GM13976 (cell line): ENCODE measurements around the gene JPH3.
A peak's percentile ranks its signal among the peaks of the same experiment; 100 is the strongest.

ENCODE experiments used
- DNase-seq: peaks from one replicate; pipeline ENCODE4 v3.0.0; 2012; ENCODE audit warnings: low spot score
- in situ Hi-C: fragments of 300-500 bp; cut with MboI; formaldehyde crosslinking; loops from one replicate; pipeline ENCODE4 v1.12.0; 2022; ENCODE audit warnings: low sequenced_read_pairs, mixed read lengths, inconsistent platforms; ENCODE audit not compliant: unreplicated experiment
- TF ChIP-seq, protein P1 (sequence below): IDR thresholded peaks from 2 replicates; pipeline ENCODE4 v1.5.1; 2012; ENCODE audit warnings: borderline replicate concordance, mild to moderate bottlenecking; ENCODE audit not compliant: insufficient read depth; ENCODE audit errors: extremely low read depth, missing control alignments, control extremely low read depth

Gene JPH3

DNA sequence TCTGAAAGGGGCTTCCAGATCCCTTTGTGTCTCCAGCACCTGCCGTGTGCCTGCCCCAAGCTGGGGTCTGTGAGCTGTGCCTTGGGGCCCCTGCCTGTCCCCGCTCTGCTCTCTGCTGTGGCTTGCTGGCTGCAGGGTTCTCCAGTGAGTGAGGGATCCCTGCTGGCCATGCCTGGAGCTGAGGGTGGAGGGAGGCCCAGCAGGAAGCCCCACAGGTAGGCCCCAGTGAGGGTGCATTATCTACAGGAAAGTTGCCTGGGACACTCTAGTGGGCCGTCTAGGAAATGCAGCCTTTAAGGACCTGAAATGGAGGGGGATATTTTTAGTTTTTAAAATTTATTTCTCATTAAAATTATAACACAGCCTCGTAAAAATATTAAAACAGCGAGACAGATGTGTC, 50.9 kb downstream of the JPH3 start:
- TF ChIP-seq, protein P1, sequence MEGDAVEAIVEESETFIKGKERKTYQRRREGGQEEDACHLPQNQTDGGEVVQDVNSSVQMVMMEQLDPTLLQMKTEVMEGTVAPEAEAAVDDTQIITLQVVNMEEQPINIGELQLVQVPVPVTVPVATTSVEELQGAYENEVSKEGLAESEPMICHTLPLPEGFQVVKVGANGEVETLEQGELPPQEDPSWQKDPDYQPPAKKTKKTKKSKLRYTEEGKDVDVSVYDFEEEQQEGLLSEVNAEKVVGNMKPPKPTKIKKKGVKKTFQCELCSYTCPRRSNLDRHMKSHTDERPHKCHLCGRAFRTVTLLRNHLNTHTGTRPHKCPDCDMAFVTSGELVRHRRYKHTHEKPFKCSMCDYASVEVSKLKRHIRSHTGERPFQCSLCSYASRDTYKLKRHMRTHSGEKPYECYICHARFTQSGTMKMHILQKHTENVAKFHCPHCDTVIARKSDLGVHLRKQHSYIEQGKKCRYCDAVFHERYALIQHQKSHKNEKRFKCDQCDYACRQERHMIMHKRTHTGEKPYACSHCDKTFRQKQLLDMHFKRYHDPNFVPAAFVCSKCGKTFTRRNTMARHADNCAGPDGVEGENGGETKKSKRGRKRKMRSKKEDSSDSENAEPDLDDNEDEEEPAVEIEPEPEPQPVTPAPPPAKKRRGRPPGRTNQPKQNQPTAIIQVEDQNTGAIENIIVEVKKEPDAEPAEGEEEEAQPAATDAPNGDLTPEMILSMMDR = no peak
- peak; percentile 66 for DNase-seq
- in situ Hi-C loops = no loop called here

DNA sequence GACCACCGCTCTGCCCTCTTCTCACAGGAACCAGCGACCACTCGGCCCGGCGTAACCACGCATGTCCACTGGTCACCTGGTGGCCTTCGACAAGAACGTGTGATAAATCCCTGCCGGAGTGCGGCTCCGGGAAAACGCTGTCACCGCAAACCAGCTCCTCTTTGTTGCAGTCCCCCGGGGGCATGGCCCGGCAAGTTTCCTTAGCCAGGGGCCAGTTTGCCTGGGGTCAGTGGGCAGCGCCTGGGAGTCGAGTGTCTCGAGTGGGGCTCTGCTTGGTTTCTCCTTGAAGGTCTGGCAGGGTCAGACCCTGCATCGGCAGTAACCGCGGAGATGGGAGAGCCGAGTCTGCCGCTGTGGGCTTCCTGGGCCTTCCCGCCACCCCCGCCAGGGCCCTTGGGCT, 52.5 kb downstream of the JPH3 start:
- in situ Hi-C loops = no loop called here
- no peak for DNase-seq
- TF ChIP-seq, protein P1 = no peak

DNA sequence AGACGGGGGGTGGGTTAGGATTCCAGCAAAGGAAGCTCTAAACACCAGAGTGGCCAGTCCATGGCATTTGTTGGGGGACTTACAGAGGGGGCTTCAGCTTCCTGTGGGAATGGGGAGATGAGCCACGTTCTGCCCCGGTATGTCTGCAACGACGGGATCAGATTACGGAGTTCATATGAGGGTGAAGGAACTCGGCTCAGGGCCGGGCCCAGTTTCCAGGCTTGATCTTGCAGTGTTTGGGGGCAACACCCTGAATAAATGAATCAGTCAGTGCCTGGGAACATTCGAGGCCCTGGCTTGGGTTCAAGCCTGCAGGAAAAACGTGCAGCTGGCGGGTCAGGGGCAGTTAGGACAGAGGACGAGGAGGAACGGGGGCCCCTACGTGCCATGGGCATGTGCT, 54.0 kb downstream of the JPH3 start:
- TF ChIP-seq, protein P1 = no peak
- DNase-seq = no peak

DNA sequence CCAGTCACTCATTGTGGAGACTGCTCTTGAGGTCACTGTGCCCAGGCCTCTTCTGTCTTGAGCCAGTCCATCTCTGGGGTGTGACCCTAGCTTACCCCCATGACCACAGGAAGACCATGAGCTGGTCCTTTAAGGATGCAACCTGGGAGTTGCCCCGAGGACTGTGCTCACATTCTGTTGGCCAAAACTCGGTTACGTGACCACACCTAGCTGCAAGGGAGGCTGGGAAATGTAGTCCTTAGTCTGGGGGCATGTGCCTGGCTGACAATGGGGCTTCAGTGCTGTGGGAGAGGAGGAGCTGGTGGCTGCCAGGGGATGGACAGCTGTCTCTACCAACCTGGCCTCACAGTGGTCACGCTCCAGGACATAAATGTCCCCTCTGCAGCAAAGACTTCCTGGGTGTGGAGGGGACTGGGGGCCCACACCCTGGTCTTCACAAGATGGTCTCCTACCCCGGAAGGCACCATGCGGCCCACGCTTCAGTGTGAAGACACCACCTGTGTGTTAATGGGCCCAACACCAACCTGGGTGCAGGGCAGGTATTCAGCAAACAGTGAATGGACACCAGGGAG, 55.4 kb downstream of the JPH3 start:
- TF ChIP-seq, protein P1 = no peak
- in situ Hi-C loops = no loop called here
- DNase-seq = peak; percentile 62

More for the DNA sequence above, 54.0 kb downstream of the JPH3 start:
- in situ Hi-C loops = no loop called here

DNA sequence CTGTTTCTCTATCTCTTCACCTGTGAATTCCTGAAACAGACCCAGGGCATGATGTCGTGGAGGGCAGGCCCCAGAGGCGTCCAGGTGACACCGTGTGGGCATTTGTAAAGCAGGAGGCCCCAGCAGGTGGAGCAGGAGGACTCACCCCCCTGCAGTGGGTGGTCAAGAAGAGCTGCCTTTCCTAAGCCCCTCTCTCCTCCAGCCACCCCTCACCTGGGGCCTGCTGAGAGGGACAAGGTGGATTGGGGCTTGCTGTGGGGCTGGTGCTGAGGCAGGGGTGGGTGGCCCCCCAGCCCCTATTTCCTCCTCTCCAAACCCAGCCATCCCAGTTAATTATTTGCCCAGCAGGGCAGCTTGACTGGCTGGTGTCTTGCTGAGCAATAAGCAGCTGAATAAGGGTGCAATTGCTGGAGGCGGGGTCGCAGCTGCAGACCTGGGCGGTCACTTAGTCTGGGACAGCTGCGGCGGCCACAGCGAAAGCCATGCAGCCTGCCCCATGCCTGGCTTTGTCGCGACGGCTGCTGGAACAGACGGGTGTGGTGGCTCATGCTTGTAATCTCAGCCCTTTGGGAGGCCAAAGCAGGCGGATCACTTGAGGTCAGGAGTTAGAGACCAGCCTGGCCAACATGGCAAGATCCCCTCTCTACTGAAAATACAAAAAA, 56.4 kb downstream of the JPH3 start:
- DNase-seq = no peak
- in situ Hi-C loops = no loop called here
- TF ChIP-seq, protein P1 = no peak

DNA sequence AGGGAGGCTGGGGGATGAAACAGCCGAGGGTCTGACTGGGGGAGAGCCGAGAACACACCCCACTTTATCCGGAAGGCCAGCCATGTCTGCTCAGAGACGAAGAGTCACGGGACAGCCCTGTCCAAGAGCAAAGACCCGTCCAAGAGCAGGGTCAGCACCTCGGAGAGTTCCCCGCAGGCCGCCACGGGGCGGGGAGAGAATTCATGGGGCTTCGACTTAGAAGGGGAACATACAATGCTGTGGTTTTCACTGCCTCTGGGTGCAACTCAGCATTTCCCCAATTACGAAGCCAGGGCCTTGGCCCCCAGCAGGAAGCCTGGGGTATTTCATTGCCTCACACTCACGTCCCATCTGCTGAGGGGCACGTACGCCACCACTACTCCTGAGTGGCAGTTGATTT, 59.3 kb downstream of the JPH3 start:
- DNase-seq = peak; percentile 79
- TF ChIP-seq, protein P1 = no peak
- in situ Hi-C loops = no loop called here
